IPS-18a (cell line): ENCODE results near the gene MMP25.

Source experiments
- H3K27ac ChIP-seq: one replicate; pipeline ENCODE4 v1.5.1; 2013; ENCODE audit warnings: low read length
- H3K27me3 ChIP-seq: one replicate; pipeline ENCODE4 v1.6.1; 2013; ENCODE audit warnings: mild to moderate bottlenecking, low read length; ENCODE audit not compliant: control insufficient read depth, insufficient read depth
- H3K36me3 ChIP-seq: one replicate; pipeline ENCODE4 v1.6.1; 2013; ENCODE audit warnings: low read depth, low read length; ENCODE audit not compliant: control insufficient read depth
- H3K4me1 ChIP-seq: one replicate; pipeline ENCODE4 v1.6.1; 2013; ENCODE audit warnings: low read depth, low read length; ENCODE audit not compliant: control insufficient read depth
- H3K4me3 ChIP-seq: one replicate; pipeline ENCODE4 v1.5.1; 2013; ENCODE audit warnings: low read length
- H3K9ac ChIP-seq: one replicate; pipeline ENCODE4 v1.6.1; 2013; ENCODE audit warnings: mild to moderate bottlenecking, low read length, moderate library complexity
- H3K9me3 ChIP-seq: one replicate; pipeline ENCODE4 v1.6.1; 2013; ENCODE audit warnings: low read depth, low read length; ENCODE audit not compliant: control insufficient read depth

Gene MMP25

DNA sequence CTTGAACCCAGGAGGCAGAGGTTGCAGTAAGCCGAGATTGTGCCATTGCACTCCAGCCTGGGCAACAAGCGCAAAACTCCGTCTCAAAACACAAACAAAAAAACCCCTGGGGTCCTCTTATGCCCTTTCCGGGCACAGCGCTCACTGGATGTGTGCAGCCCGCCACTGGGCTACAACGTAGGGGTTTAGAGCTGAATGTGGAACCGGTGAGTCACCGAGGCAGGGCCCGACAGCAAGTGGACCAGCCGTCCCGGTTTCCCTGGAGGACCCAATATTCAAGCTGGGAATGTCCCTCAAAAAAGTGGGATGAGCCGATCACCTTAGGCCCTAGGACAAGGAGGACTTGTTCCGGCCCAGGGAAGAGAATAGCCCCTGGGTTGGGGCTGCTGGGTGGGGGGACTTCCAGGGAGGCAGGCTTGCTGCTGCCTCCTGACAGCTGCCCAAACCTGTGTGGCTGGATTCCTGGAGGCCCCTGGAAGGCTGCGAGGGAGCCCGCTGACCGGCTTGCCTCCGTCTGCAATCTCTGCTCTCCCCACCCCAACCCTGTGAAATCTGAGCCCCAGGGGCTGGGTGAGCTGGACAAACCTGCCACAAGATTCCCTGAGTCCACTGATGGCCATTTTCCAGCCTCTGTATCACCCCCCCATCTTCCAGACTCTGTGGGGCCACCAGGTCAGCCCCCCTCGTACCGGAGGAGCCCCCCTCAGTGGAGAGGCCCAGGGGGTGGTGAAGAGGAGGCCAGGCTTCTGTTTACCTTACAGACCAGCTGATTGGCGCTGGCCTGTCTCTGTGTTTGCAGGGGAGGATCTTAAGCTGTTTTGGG lies 36.6 kb upstream of the MMP25 start:
- H3K9me3 ChIP-seq = no peaks in the 10 kb centered on the region
- H3K4me1 ChIP-seq = peaks cover 56% of the 10 kb centered on the region
- peaks cover 4% of the 10 kb centered on the region for H3K36me3 ChIP-seq
- peak overlapping the region; percentile 47 for H3K9ac ChIP-seq
- peaks cover 11% of the 10 kb centered on the region for H3K27me3 ChIP-seq
- peak overlapping the region; percentile 42 for H3K4me3 ChIP-seq
- peak overlapping the region; percentile 99 for H3K27ac ChIP-seq

GRCh38 chr16:3010510-3010909 lies 35.9 kb upstream of the MMP25 start:
- Histone ChIP-seq H3K27ac (peak overlapping the region; percentile 47), H3K4me1 (peaks cover 61% of the 10 kb centered on the region), H3K9me3 (no peaks in the 10 kb centered on the region), H3K36me3 (peaks cover 11% of the 10 kb centered on the region), H3K27me3 (peaks cover 11% of the 10 kb centered on the region), H3K4me3 (peak overlapping the region; percentile 42), H3K9ac (no peak overlapping the region)

DNA sequence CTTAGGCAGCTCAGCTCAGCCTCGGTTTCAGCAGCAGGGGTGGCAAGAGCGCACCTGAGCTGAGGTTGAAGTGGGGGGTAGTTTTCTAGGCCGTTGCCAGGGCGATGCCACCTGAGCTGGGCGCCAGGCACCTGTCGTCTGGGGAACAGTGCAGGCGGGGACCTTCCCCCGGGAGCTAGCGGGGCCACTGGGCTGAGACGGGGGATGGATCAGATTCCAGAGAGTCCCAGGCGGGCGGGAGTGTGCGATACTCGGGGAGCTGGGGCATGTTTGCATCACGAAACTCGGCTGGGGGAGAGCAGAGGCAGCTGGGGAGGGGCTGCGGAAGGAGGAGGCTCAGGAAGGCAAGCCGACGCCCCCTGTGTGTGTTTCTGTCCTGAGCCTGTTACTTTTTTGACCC lies 34.1 kb upstream of the MMP25 start:
- Histone ChIP-seq H3K9ac (peak overlapping the region; percentile 28), H3K4me1 (peaks cover 52% of the 10 kb centered on the region), H3K36me3 (peaks cover 19% of the 10 kb centered on the region), H3K27me3 (peaks cover 11% of the 10 kb centered on the region), H3K9me3 (no peaks in the 10 kb centered on the region), H3K27ac (no peak overlapping the region), H3K4me3 (peak overlapping the region; percentile 51)

GRCh38 chr16:3012828-3013420 lies 33.4 kb upstream of the MMP25 start, which contains the start of gene CLDN9:
TSS of gene CLDN9 (plus strand) at chr16:3012923. CDS start at chr16:3013363, 440 bp downstream.
- Histone ChIP-seq H3K4me3 (peak within 1 kb of the TSS; percentile 51), H3K4me1 (peaks cover 45% of the 10 kb centered on the region), H3K9ac (peak within 1 kb of the TSS; percentile 28), H3K27ac (no peak within 1 kb of the TSS), H3K36me3 (peaks cover 19% of the 10 kb centered on the region), H3K27me3 (peaks cover 11% of the 10 kb centered on the region), H3K9me3 (no peaks in the 10 kb centered on the region)

DNA sequence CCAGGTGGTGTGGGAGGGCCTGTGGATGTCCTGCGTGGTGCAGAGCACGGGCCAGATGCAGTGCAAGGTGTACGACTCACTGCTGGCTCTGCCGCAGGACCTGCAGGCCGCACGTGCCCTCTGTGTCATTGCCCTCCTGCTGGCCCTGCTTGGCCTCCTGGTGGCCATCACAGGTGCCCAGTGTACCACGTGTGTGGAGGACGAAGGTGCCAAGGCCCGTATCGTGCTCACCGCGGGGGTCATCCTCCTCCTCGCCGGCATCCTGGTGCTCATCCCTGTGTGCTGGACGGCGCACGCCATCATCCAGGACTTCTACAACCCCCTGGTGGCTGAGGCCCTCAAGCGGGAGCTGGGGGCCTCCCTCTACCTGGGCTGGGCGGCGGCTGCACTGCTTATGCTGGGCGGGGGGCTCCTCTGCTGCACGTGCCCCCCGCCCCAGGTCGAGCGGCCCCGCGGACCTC lies 32.8 kb upstream of the MMP25 start:
- peak overlapping the region; percentile 51 for H3K4me3 ChIP-seq
- H3K9me3 ChIP-seq = no peaks in the 10 kb centered on the region
- no peak overlapping the region for H3K9ac ChIP-seq
- peaks cover 45% of the 10 kb centered on the region for H3K4me1 ChIP-seq
- H3K27me3 ChIP-seq = peaks cover 14% of the 10 kb centered on the region
- H3K27ac ChIP-seq = no peak overlapping the region
- H3K36me3 ChIP-seq = peaks cover 19% of the 10 kb centered on the region

DNA sequence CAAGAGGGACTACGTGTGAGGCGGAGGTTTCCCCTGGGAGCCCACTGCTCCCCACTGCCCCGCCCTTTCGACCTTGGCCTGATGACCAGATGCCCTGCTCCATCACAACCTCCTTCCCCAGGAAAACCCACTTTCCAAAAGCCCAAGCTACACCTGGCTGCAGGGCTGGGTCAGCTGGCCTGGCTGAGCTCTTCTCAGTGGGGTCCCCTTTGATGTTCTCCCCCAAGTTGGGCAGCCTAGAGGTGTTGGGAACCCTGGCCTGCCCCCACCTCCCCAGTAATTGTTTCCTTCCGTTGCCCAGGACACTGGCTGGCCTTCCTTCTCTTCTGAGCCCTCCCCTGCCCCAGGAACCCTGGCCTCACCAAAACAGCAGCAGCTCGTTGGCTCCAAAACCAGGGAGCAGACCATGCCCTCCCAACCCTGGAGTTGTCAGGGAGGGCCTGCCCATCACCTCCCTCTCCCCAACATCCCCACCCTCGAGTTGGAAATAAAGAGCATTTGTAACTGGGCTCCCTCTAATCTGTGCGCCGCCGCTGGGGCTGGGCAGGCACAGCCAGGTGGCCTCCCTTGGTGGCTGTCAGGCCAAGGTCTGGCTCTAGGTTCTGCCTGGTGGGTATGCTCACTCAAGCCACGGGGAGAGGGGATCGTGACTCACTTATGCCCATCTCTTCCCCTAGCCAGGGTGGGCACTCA lies 32.2 kb upstream of the MMP25 start:
- H3K36me3 ChIP-seq = peaks cover 19% of the 10 kb centered on the region
- H3K4me1 ChIP-seq = peaks cover 39% of the 10 kb centered on the region
- no peaks in the 10 kb centered on the region for H3K9me3 ChIP-seq
- peaks cover 15% of the 10 kb centered on the region for H3K27me3 ChIP-seq
- H3K27ac ChIP-seq = no peak overlapping the region
- H3K4me3 ChIP-seq = peak overlapping the region; percentile 6
- no peak overlapping the region for H3K9ac ChIP-seq

- Histone ChIP-seq H3K36me3 (peaks cover 19% of the 10 kb centered on the region), H3K27ac (no peak overlapping the region), H3K9me3 (no peaks in the 10 kb centered on the region), H3K9ac (no peak overlapping the region), H3K4me3 (peak overlapping the region; percentile 6), H3K4me1 (peaks cover 34% of the 10 kb centered on the region), H3K27me3 (peaks cover 15% of the 10 kb centered on the region)
These were observed 31.4 kb upstream of the MMP25 start for GRCh38 chr16:3014971-3015370.

GRCh38 chr16:3015865-3016521 lies 30.4 kb upstream of the MMP25 start:
- no peak overlapping the region for H3K27ac ChIP-seq
- peaks cover 15% of the 10 kb centered on the region for H3K27me3 ChIP-seq
- H3K9ac ChIP-seq = no peak overlapping the region
- H3K4me3 ChIP-seq = peak overlapping the region; percentile 11
- H3K4me1 ChIP-seq = peaks cover 31% of the 10 kb centered on the region
- H3K9me3 ChIP-seq = no peaks in the 10 kb centered on the region
- peaks cover 19% of the 10 kb centered on the region for H3K36me3 ChIP-seq

DNA sequence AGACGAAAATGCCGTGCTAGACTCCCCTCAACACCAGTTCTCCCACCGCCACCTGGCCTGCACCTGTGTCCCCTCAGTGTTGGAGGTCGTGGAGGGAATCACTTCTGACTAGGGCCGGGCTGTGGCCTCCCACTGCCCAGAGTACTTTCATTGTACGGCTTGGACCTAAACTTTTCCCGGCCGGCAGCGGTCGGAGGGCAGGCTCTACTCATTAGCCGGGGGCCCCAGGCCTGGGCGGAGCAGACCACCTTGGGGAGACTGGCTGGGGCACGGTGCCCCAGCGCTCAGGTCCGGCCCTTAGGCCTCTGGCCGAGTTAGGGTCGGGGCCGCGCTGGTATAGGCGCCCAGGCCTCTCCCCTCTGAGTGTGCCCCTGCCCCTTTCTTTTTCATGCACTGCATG lies 29.0 kb upstream of the MMP25 start:
- Histone ChIP-seq H3K4me1 (peaks cover 33% of the 10 kb centered on the region), H3K9me3 (no peaks in the 10 kb centered on the region), H3K9ac (peak overlapping the region; percentile 92), H3K27me3 (peaks cover 10% of the 10 kb centered on the region), H3K4me3 (peak overlapping the region; percentile 91), H3K27ac (peak overlapping the region; percentile 85), H3K36me3 (peaks cover 23% of the 10 kb centered on the region)

GRCh38 chr16:3017794-3018506 lies 28.4 kb upstream of the MMP25 start, which contains the start of gene CLDN6:
TSS of gene CLDN6 (minus strand) at chr16:3018183. CDS start at chr16:3016021, 2,162 bp downstream.
- Histone ChIP-seq H3K27ac (peak within 1 kb of the TSS; percentile 85), H3K36me3 (peaks cover 23% of the 10 kb centered on the region), H3K9ac (peak within 1 kb of the TSS; percentile 92), H3K9me3 (no peaks in the 10 kb centered on the region), H3K27me3 (peaks cover 4% of the 10 kb centered on the region), H3K4me3 (peak within 1 kb of the TSS; percentile 91), H3K4me1 (peaks cover 37% of the 10 kb centered on the region)
